OCI-LY1 (cell line): ENCODE results near the gene ARHGEF11.

Experiments used
- EZH2 ChIP-seq: fragments of 200-600 bp; sonication (generic), shearing (Covaris generic); IDR thresholded peaks from 2 replicates; pipeline ENCODE4 v1.8.0; 2017; ENCODE audit warnings: borderline replicate concordance, mixed run types, mild to moderate bottlenecking, antibody characterized with exemption, low read length, moderate library complexity, mixed read lengths
- TF ChIP-seq, protein P1 (sequence below): fragments of 200-600 bp; sonication (generic), shearing (Covaris generic); IDR thresholded peaks from 2 replicates; pipeline ENCODE4 v1.5.1; 2017; ENCODE audit warnings: mild to moderate bottlenecking, antibody characterized with exemption, low read length, moderate library complexity, mixed read lengths

DNA sequence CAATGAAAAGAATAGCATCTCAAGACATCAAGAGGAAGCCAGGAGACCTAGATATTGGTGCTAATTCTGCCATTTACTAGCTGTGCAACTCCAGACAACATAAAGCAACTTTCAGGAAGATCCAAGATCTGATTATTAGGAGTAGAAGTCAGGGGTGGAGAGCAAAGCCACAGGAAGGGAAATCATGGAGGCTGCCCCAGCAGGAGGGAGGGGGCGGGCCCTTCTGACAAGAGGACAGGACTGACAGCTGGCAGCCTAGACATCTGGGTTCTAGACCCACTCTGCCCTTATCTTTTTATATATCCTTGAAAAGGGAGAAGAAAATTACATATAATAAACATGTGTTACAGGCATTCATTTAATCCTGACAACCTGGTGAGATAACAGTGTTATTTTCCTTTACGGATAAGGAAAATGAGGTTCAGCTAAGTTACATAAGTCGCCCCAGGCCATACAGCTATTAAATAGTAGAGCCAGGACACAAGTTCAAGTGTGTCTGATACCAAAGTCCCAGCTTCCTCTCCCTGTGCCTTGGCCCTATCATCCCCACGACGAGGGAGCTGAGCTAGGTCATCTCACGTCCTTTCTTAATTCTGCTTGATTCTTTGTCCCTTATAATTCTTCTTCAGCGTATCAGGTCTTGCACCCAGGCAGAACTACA, 46.6 kb downstream of the ARHGEF11 start:
- TF ChIP-seq, protein P1, sequence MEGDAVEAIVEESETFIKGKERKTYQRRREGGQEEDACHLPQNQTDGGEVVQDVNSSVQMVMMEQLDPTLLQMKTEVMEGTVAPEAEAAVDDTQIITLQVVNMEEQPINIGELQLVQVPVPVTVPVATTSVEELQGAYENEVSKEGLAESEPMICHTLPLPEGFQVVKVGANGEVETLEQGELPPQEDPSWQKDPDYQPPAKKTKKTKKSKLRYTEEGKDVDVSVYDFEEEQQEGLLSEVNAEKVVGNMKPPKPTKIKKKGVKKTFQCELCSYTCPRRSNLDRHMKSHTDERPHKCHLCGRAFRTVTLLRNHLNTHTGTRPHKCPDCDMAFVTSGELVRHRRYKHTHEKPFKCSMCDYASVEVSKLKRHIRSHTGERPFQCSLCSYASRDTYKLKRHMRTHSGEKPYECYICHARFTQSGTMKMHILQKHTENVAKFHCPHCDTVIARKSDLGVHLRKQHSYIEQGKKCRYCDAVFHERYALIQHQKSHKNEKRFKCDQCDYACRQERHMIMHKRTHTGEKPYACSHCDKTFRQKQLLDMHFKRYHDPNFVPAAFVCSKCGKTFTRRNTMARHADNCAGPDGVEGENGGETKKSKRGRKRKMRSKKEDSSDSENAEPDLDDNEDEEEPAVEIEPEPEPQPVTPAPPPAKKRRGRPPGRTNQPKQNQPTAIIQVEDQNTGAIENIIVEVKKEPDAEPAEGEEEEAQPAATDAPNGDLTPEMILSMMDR, result no peak
- no peak for TF ChIP-seq EZH2
